ENCODE data around the gene LRRC8A. TPM values are rescaled to one million over a fixed set of nuclear protein-coding genes. Genes with fewer than 3 reads are reported as not detected.
"Not testable (repeated sequence)": the region's sequence is repeated elsewhere in the genome, so short reads cannot be mapped to it uniquely, and the experiment has no call there.

Gene LRRC8A
- total and polyA plus RNA-seq, 2 donors from 2014 or later: 18.5 to 37.4 TPM

DNA sequence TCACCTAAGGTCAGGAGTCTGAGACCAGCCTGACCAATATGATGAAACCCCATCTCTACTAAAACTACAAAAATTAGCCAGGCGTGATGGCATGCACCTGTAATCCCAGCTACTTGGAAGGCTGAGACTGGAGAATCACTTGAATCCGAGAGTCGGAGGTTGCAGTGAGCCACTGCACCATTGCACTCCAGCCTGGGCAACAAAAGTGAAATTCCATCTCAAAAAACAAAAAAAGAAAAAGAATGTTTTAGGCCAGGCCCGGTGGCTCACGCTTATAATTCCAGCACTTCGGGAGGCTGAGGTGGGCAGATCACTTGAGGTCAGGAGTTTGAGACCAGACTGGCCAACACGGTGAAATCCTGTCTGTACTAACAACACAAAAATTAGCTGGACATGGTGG is 23.5 kb upstream of the LRRC8A start:
- H3K4me3 ChIP-seq (ENCODE audit: low read length in 3 of 3); intact Hi-C loops (cut with DNase I); FAIRE-seq; H3K9me3 ChIP-seq (ENCODE audit: control insufficient read depth in 2 of 3, insufficient read depth in 1 of 3, low read length in 3 of 3); H3K27me3 ChIP-seq (ENCODE audit: control insufficient read depth, insufficient read depth, low read length); H3K4me1 ChIP-seq (ENCODE audit: control insufficient read depth in 2 of 3, insufficient read depth in 2 of 3, low read depth in 1 of 3, low read length in 3 of 3); H3K9ac ChIP-seq (ENCODE audit: low read length in 3 of 3); H3K36me3 ChIP-seq (ENCODE audit: control insufficient read depth in 2 of 3, insufficient read depth in 3 of 3, low read length in 3 of 3); H3K27ac ChIP-seq (ENCODE audit: low read depth in 2 of 2, low read length in 2 of 2): not testable (repeated sequence)
- DNase-seq: peak in 1 of 5 donors; percentile 22

DNA sequence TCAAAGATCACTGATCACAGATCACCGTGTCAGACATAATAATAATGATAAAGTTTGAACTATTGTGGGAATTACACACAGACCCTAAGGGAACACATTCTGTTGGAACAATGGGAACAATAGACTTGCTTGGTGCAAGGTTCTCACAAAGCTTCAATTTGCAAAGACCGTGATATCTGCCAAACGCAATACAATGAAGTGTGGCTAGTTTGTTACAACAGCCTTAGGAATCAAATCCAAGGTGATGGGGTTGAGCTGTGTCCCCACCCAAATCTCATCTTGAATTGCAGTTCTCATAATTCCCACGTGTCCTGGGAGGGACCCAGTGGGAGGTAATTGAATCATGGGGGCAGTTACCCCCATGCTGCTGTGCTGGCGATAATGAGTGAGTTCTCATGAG is 21.0 kb upstream of the LRRC8A start:
- Histone ChIP-seq H3K4me1 (ENCODE audit: control insufficient read depth in 2 of 3, insufficient read depth in 2 of 3, low read depth in 1 of 3, low read length in 3 of 3) (peaks cover 0 to 8% (median 3%) of the 10 kb centered on the region in 3 donors), H3K4me3 (ENCODE audit: low read length in 3 of 3) (no peak overlapping the region), H3K9me3 (ENCODE audit: control insufficient read depth in 2 of 3, insufficient read depth in 1 of 3, low read length in 3 of 3) (no peaks in the 10 kb centered on the region), H3K36me3 (ENCODE audit: control insufficient read depth in 2 of 3, insufficient read depth in 3 of 3, low read length in 3 of 3) (no peaks in the 10 kb centered on the region), H3K27ac (ENCODE audit: low read depth in 2 of 2, low read length in 2 of 2) (no peak overlapping the region), H3K9ac (ENCODE audit: low read length in 3 of 3) (no peak overlapping the region), H3K27me3 (ENCODE audit: control insufficient read depth, insufficient read depth, low read length) (no peaks in the 10 kb centered on the region)
- FAIRE-seq: no peak
- TF ChIP-seq, protein P1, sequence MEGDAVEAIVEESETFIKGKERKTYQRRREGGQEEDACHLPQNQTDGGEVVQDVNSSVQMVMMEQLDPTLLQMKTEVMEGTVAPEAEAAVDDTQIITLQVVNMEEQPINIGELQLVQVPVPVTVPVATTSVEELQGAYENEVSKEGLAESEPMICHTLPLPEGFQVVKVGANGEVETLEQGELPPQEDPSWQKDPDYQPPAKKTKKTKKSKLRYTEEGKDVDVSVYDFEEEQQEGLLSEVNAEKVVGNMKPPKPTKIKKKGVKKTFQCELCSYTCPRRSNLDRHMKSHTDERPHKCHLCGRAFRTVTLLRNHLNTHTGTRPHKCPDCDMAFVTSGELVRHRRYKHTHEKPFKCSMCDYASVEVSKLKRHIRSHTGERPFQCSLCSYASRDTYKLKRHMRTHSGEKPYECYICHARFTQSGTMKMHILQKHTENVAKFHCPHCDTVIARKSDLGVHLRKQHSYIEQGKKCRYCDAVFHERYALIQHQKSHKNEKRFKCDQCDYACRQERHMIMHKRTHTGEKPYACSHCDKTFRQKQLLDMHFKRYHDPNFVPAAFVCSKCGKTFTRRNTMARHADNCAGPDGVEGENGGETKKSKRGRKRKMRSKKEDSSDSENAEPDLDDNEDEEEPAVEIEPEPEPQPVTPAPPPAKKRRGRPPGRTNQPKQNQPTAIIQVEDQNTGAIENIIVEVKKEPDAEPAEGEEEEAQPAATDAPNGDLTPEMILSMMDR (IDR thresholded peaks at IDR 0.05; ENCODE audit: borderline replicate concordance, extremely low read depth, insufficient read depth): no peak
- no peak for DNase-seq
- intact Hi-C loops (cut with DNase I): loop anchor here (5.0 kb wide), 1 partner anchor 71 kb away; no protein-coding TSS in a partner anchor

DNA sequence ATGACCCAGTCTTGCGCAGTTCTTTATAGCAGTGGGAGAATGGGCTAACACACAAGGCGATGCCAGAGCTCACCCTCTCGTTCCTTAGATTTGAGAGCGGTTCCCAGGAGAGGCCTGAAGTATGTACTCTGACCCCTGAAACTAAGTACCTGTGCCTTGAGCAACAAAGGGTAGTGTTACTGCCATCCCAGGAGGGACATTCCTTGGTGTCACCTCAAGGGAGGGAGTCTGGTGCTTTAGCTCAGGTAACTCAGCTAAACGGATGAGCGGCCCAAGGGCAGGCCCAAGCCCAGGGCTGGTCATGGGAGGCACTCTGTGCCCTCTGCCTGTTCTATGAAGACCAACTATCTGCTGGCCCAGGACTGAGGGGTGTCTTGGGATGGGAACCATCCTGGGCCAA is 20.4 kb upstream of the LRRC8A start:
- Histone ChIP-seq H3K4me1 (ENCODE audit: control insufficient read depth in 2 of 3, insufficient read depth in 2 of 3, low read depth in 1 of 3, low read length in 3 of 3) (peaks cover 0 to 8% (median 3%) of the 10 kb centered on the region in 3 donors), H3K36me3 (ENCODE audit: control insufficient read depth in 2 of 3, insufficient read depth in 3 of 3, low read length in 3 of 3) (no peaks in the 10 kb centered on the region), H3K27me3 (ENCODE audit: control insufficient read depth, insufficient read depth, low read length) (no peaks in the 10 kb centered on the region), H3K4me3 (ENCODE audit: low read length in 3 of 3) (no peak overlapping the region), H3K9ac (ENCODE audit: low read length in 3 of 3) (no peak overlapping the region), H3K27ac (ENCODE audit: low read depth in 2 of 2, low read length in 2 of 2) (no peak overlapping the region), H3K9me3 (ENCODE audit: control insufficient read depth in 2 of 3, insufficient read depth in 1 of 3, low read length in 3 of 3) (no peaks in the 10 kb centered on the region)
- intact Hi-C loops (cut with DNase I): loop anchor here (5.0 kb wide), 1 partner anchor 71 kb away; no protein-coding TSS in a partner anchor
- TF ChIP-seq, protein P1 (IDR thresholded peaks at IDR 0.05; ENCODE audit: borderline replicate concordance, extremely low read depth, insufficient read depth): no peak
- FAIRE-seq: no peak
- DNase-seq: peak in 1 of 5 donors; percentile 37

DNA sequence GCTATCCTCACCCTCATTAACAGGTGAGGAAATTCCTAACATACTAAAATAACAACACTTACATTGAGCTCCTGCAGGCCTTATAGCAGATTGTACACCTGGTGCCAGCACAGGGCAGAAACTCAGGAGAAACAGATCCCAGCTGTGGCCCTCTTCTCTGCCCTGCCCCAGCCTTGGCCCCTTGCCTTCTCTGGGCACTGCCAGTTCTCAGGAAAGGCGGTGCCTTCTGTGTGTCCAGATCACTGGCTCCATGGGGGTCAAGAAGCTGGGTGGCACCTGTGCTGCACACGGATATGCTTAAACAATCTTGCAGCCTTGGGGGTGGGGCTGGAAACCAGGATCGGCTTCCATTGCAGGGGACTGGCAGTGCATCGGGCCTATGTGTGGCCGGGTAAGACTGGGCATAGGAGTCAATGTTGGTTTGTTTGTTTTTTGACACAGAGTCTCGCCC is 19.5 kb upstream of the LRRC8A start:
- no peak overlapping the region for H3K9ac ChIP-seq (ENCODE audit: low read length in 3 of 3)

More for the DNA sequence above, 19.5 kb upstream of the LRRC8A start:
- no peaks in the 10 kb centered on the region for H3K27me3 ChIP-seq (ENCODE audit: control insufficient read depth, insufficient read depth, low read length)
- no peak overlapping the region for H3K4me3 ChIP-seq (ENCODE audit: low read length in 3 of 3)
- H3K9me3 ChIP-seq (ENCODE audit: control insufficient read depth in 2 of 3, insufficient read depth in 1 of 3, low read length in 3 of 3): no peaks in the 10 kb centered on the region
- no peak for FAIRE-seq
- H3K27ac ChIP-seq (ENCODE audit: low read depth in 2 of 2, low read length in 2 of 2): no peak overlapping the region
- peak in 1 of 5 donors; percentile 72 for DNase-seq
- H3K4me1 ChIP-seq (ENCODE audit: control insufficient read depth in 2 of 3, insufficient read depth in 2 of 3, low read depth in 1 of 3, low read length in 3 of 3): peaks cover 0 to 8% (median 3%) of the 10 kb centered on the region in 3 donors
- TF ChIP-seq, protein P1 (IDR thresholded peaks at IDR 0.05; ENCODE audit: borderline replicate concordance, extremely low read depth, insufficient read depth): no peak
- intact Hi-C loops (cut with DNase I): loop anchor here (5.0 kb wide), 1 partner anchor 70 kb away; no protein-coding TSS in a partner anchor
- no peaks in the 10 kb centered on the region for H3K36me3 ChIP-seq (ENCODE audit: control insufficient read depth in 2 of 3, insufficient read depth in 3 of 3, low read length in 3 of 3)

Data from kidney (tissue), 14 donors.